NCI-H1092 treated with DMSO at 0.1 percent for 48 hours (cell line): Measurements from ENCODE around the gene GLRX5.
A peak's percentile ranks its signal among the peaks of the same experiment; 100 is the strongest.

ENCODE experiments used
- DNase-seq: peaks from one replicate; lab custom pipeline; 2025; lab: John Stamatoyannopoulos, UW

The GLRX5 gene

DNA sequence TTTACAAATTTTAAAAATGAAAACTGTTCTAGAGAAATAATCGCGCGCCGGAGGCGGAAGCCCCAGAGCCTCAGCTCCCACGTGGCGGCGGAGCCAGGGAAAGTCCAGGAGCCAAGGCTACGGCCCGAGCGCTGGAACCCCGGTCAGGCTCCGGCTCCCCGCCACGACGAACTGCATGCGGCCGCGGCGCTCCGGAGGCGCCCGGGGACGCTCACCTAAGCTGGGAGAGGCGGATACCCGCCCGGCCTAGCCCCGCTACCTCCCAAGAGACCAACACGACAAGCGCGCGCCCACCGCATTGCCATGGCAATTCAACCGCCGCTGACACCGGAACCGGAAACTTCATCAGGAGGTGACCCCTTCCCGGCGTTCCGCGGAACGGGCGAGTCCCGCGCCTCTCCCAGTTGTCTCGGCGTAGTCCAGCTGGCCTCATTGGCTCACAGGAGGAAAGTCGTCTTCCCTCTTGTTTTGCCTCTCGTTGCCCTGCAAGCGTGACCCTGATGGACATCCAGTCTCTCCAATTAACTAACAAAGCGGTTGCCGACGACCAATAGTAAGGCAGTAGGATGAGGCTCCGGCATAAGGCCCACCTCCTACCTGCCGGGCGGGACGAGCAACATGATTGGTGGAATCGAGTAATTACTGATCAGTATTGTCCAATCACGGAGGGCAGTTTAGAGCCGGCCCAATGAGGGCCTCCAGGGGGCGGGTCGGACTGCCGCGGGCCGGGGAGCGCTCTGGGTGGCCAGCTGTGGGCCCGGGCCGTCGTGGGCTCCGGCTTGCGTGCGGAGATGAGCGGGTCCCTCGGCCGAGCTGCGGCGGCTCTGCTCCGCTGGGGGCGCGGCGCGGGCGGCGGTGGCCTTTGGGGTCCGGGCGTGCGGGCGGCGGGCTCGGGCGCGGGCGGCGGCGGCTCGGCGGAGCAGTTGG lies at the start of gene GLRX5:
Gene GLRX5, plus strand, starts transcription at position 752 of the 927 bp plus-strand sequence. Its CDS starts 40 bp downstream, at position 792.
- DNase-seq = peak; percentile 100

DNA sequence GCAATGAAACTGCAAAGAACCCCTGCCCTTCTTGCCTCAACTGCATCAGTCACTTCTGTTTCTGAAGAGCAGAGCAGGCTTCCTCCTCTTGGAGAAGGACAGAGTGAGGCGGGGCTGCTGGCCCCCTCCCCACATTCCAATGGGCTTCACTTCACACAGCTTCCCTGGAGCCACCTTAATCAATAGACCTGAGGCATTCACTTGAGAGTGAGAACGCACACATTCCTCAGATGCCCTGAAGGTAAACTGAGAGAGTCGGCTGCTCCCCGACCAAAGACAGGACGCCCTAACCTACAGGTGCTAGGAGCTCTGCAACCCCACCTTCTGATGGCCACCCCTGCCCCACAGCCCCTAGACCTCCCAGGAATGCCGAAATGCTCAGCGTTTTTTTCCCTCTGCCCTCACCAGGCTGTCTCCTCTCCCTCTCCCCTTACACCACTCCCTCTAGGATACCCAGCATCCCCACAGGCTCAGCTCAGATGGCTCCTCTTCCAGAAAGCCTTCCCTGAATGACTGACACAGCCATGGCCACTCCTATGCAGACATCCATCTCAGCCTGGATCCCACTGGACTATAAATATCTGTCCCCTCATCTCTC lies 49.5 kb upstream of the GLRX5 start:
- no peak for DNase-seq

DNA sequence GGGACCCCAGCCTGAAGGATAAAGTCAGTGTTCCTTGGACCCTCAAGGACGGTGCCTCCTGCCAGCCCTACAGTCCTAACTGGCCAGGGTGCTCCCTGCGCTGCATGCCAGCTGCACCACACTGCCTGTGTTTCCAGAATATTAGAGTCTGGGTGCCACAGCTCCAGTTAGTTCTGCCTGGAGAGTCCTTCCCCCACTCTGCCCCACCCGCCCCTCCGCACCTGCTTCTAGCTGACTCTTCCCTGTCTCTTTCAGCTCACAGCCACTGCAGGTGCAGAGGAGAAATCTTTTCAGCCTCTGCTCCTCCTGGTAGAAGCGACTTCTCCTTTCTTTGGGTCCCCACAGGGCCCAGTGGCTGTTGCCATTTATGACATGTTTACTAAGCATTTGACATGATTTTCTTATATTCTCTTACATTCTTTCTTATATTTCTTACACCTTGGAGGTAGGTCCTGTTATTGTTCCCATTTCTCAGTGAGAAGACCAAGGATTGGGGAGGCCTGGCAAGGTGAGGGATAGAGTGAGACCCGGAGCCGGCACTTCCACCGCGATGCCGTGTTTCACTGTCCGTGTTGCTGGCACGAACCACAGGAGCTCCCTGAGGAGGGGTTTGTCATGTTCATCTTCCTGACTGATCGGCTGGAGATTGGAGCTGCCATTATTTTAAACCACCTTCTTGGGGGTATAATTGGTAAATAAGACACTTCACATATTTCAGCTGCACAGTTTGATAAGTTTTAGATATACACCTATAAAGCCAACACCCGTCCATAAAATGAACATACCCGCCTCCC lies 47.8 kb upstream of the GLRX5 start:
- no peak for DNase-seq

DNA sequence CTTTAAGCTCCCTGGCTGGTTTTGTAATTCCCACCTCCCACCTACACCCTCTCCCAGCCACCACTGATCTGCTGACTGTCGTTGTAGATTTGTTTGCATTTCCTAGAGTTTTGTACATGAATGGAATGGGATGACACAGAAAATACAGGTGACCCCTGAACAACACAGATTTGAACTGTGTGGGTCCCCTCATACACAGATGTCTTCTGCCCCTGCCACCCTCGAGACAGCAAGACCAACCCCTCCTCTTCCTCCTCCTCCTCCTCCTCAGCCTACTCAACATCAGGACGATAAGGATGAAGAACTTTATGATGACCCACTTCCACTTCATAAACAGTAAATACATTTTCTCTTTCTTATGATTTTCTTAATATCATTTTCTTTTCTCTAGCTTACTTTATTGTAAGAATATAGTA lies 47.2 kb upstream of the GLRX5 start:
- no peak for DNase-seq

DNA sequence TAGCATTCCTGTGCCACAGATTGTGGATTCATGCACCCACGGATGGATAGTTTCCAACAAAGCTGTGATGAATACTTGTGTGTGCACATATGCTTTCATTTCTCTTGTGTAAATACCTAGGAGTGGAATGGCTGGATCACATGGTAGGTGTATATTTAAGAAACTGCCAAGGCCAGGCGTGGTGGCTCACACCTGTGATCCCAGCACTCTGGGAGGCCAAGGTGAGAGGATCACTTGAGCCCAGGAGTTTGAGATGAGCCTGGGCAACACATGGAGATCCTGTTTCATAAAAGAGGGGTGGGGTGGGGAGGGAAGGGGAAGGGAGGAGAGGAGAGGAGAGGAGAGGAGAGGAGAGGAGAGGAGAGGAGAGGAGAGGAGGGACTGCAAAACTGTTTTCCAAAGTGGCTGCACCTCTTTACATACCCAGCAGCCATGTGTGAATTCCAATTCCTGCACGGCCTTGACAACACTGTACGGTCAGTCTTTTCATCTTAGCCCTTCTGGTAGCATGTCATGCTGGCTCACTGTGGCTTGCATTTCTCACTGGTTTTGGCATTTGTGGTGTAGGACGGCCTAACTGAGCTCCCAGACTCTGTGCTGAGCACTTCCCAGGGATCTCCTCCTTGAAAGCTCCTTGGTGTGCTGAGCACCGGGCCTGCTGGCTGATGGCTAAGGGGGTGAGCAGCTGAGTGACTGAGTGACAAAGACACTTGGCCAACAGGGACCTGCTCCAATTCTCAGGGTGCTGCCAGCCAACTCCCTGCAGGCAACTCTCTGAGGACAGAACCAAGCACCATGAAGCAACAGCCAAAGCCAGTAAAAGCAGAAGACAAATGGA lies 46.3 kb upstream of the GLRX5 start:
- no peak for DNase-seq

DNA sequence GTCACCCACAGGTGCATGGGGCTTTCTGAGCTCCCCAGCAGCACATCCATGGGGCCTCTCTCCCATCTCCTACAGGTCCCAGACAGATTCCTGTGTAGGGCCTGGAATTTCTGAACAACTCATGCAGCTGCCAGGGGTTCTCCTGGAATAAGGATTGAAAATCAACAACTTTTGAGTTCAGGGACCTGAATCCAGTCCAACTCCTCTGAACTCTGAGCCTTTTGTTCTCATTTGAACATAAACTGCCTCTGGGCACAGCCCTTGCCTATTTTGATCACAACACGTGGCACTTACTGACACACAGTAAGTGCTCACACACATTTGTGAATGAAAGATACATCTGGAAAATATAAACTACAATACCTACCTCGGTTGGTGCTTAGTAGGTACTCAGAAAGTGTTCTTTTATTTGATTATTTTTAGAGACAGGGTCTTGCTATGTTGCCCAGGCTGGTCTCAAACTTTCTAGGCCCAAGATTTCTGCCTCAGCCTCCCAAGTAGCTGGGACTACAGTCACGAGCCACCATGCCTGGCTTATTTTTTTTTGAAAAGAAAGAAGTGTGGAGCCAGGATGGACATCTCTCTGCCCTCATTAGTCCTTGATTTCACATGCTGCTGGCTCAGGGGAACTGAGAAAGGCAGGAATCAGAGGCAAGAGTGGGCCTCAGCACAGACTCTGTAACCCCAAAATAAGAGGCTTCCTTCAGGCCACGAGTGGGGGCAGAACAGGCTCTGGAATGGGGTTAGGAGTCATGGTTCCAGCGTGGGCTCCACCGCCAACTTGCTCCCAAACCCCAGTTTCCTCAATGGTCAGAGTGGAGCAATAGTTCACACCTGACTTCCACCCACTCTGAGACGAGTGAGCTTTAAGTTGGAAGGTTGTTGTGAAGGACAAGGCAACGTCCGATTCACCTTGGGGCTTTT lies 45.4 kb upstream of the GLRX5 start:
- DNase-seq = no peak

DNA sequence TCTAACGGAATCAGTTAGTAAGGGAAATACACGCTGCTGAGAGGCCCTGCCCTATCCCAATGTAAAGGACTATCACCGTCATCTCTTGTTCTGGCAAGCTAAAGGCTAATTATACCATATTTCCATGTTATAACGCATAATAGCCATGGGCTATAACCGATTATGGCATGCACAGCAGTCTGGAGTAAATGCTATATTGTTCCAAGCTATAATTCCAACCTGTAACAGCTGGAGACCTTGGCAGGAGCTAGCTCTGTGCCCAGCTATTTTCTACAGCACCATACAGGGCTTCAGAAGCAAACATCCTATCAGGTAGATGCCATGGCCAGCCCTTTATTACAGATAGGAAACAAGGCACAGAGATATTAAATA lies 44.7 kb upstream of the GLRX5 start:
- no peak for DNase-seq

DNA sequence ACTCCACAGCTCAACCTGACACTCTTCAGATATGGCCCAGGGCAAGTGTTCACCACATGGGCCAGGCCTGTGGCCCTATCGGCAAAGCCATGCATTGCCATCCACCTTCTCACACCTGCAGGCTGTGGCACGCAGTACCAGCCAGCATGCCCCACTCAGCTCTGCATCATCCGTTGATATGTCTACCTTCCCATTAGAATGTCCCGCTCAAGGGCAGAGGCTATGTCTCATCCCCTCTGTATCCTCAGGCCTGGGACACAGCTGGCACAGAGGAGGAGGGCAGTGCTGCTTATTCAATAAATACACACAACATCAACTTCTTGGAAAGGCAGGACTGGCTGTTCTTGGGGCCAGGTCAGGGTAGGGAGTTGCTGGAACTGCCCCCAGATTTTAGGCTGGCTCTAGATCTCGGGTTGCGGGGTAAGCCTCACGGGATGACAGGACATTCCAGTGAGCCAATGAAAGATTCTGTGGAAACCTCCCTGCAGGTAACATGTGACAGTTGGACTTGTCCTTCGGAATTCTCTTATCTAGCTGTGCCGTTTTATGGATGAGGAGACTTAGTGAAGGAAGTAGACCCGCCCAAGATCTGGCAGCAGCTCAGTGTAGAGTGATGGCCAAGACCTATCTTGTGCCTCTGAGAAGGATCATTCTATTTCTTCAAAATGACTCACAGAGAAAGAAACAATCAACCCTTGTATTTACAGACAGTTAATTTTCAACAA lies 44.0 kb upstream of the GLRX5 start:
- DNase-seq = no peak

DNA sequence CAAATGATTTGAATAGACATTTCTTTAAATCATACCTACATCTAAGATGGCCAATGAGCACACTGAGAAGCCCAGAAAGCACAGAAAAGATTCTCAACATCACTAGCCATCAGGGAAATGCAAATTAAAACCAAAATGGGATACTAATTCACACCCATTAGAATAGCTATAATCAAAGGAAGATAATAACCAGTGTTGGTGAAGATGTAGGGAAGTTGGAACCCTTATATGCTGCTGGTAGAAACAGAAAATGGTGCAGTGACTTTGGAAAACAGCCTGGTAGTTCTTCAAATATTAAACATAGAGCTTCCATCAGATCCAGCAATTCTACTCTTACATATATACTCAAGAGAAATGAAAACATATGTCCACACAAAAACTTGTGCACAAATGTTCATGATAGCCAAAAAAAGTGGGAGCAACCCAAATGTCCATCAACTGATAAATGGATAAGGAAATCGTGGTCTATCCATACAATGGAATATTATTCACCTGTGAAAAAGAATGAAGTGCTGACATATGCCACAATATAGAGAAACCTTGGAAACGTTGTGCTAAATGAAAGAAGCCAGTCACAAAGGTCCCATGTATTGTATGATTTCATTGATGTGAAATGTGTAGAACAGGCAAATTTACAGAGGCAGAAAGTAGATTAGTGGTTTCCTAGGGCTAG lies 42.8 kb upstream of the GLRX5 start:
- DNase-seq = no peak

DNA sequence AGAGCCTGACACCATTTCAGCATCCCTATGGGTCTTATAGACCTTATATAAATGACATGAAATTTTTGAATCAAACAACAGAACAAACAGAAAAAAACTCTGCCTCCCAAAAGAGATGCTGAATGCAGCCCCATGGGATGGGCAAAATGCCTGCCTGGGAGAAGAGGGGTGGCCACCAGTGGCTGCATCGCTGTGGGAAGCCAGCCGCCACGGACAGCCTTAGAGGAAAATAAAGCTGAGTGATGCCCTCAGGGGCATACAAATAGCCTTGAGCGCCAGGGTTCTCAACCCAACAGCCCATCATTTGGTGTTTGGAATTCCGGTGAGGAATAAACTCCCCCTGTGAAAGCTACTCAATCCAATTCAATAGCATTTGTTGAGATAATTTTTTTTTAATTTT lies 41.3 kb upstream of the GLRX5 start:
- DNase-seq = no peak

DNA sequence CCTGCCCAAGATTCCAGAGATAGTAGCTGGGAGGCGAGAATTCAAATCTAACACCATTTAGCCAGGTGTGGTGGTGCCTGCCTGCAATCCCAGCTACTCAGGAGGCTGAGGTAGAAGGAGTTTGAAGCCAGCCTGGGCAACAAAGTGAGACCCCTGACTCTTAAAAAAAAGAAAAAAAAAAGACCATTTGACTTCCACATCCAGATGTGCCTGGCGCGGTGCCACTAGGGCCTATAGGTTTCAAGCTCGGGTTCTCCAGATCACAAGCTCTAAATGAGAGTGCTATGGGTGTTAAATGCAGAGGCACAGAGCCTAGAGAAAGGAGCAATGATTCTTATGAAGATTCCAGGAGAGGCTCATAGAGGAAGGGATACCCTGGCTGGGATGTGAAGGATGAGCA lies 40.9 kb upstream of the GLRX5 start:
- DNase-seq = no peak

DNA sequence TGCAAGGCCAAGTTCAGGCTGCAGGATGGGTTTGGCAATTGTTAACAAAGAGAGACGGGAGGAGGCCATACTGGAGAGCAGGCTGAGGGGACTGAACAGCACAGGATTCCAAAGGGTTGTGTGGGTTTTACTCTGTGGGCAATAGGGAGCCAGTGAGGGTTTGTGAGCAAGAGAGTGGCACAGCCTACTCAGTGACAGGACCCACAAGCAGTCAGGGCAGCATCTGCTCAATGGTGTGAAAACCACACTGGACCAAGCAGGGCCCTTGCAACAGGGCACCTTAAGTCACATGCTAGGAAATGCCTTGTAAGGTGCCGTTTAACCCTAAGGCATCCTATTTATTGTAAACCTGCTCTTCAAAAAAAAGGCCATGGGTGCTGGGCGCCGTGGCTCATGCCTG lies 40.4 kb upstream of the GLRX5 start:
- no peak for DNase-seq

DNA sequence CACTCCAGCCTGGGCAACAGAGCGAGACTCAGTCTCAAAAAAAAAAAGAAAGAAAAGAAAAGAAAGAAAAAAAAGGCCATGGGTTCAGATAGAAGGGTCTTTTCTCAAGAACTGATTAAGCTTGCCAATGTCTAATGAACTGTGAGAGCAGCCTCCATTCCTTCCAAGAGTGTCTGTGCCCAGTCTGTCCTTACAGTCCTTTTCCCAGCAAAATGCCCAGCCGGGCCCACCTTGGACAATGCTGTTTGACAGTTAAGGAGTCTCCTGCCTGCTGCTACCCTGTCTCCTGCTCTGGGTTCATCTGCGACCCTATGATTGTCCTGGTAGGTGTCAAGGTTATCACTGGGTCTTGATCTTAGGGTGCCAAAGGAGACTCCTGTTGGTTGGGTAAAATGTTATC lies 39.8 kb upstream of the GLRX5 start:
- DNase-seq = no peak

DNA sequence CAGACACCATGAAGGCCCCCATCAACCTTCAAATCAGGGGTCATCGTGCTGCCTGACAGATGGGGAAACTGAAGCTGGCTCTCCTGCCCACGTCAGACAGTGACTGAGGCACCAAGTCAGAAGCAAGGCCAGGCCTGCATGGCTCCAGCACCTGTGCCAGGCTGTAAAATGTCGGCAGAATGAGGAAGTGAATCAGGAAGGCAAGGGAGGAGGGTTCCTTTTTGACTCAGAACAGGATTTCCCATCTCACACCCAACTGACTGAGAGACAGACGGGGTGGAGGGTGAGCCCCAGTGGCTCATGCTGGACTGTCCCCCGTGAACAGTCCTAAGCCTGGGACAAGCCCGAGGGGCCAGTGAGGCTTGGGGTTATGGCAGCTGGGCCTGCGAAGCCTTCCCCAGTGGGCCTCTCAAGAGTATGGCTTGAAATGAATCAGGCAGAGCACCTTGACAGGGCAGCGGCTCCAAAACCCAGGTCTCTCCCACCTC lies 39.3 kb upstream of the GLRX5 start:
- no peak for DNase-seq

DNA sequence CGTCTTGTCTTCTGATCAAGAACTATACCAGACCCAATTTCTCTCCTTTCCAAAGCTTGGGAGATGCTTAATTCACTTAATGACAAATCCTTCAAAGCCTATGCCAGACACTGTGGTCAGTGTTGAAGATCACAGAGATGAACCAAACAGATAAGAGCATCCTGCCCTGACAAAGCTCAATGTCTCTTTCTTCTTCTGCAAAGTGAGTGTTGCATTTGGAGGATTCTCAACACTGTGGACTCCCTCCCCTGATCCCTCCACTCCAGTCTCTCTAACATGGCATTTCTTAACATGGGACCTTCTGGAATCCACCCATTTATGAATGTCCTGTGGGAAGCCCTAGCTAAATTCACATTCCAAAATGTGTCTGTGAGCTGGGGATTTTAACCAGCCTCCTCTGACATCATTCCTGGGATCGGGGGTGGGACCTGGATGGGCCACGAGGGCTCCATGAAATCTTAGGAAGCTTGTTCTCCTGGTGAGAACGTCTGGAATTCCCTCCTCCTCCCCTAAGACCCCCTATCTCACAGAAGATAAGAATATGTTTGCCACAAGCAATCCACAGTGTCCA lies 38.7 kb upstream of the GLRX5 start:
- no peak for DNase-seq

DNA sequence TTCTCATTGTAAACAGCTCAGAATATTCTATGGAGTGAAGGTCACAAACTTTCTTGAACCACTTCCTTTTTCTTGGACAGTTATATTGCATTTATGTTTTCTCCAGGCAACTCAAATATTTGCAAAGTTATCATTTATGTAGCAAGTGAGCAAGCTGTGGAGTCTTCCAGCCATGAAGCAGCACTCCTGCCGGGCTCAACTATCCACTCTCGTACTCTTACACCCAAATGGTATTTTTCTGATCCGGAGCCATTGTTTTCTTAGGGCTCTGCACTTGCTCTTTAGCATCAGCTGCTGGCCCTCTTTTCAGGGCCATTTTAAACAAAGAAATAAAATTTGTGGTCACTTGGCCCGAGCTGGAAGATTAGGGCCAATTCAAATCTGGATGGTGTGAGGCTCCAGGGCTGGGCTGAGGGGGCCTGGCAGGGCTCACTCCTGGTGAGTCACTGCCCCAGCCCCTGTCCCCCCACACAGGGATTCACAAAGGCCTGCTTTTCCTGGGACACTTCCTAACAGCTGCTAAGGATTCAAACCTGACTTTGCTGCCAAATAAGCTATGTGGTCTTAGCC lies 38.1 kb upstream of the GLRX5 start:
- no peak for DNase-seq

DNA sequence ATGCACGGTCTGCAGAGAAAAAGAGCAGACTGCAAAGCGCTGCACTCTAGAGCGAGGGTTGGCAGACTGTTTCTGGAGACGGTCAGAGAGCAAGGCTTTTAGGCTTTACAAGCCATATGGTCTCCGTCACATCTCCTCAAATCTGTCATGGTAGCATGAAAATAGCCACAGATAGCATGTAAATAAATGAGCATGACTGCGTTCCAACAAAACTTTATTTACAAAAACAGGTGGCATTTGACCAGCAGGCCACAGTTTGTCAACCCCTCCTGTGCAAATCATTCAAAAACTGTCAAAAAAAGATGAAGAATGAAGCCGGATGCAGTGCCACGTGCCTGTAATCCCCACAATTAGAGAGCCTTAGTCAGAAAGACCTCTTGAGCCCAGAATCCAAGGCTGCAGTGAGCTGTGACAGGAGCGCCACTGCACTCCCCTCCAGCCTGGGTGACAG lies 37.3 kb upstream of the GLRX5 start:
- DNase-seq = no peak

DNA sequence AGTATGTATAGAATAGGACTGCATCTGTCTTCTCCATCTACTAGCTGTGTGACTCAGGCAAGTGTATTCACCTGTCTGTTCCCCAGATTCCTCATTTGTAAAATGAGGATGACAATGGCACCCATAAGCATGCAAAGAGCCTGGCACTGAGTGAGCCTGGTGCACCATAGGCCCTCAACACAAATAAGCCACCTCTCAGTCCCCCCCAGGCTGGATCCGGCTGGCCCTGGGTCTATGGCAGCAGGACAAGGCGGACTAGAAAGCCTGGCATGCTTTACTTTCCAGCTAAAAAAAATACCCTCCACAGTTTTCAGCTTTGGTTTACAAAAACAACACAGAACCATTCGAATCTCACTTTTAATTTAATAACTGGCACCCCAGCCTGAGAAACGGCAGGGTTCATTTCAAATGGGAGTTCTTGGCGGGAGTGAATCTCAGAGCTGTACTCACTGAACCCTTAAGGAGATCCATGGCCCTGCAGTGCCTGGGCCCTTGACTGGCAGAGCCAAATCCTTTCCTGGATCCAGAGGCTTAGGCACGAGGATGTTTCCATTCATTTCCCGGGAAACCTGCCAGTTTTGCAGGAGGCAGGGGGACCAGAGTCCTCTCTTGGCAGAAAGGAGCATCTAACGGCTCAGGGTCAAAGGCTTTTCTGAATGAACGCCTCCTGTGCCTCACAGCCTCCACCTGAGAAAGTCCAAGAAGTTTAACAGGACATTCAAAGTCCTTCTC lies 36.1 kb upstream of the GLRX5 start:
- DNase-seq = peak; percentile 65
